GM18508 (cell line): ENCODE data around the gene FAM20C.

Experiments used
- ATAC-seq: cut with Tn5 transposase; IDR thresholded peaks from one replicate; pipeline ENCODE4 v1.9.1; 2021; ENCODE audit warnings: moderate number of reproducible peaks; ENCODE audit not compliant: insufficient read depth, unreplicated experiment

FAM20C gene

GRCh38 chr7:265192-265997 is 73.0 kb downstream of the FAM20C start:
- no peak for ATAC-seq

- ATAC-seq, result no peak
These were observed 73.9 kb downstream of the FAM20C start for GRCh38 chr7:265998-266850.

GRCh38 chr7:266851-267840 is 74.8 kb downstream of the FAM20C start:
- ATAC-seq, result no peak

GRCh38 chr7:268991-269390 is 76.6 kb downstream of the FAM20C start:
- no peak for ATAC-seq

GRCh38 chr7:269721-270120 is 77.3 kb downstream of the FAM20C start:
- no peak for ATAC-seq

GRCh38 chr7:270351-270983 is 78.1 kb downstream of the FAM20C start:
- no peak for ATAC-seq

GRCh38 chr7:271266-272107 is 79.1 kb downstream of the FAM20C start:
- ATAC-seq, result no peak

- no peak for ATAC-seq
These were observed 79.8 kb downstream of the FAM20C start for GRCh38 chr7:272108-272615.

GRCh38 chr7:272631-273030 is 80.3 kb downstream of the FAM20C start:
- ATAC-seq, result no peak

- no peak for ATAC-seq
These were observed 81.0 kb downstream of the FAM20C start for GRCh38 chr7:273327-273726.

- ATAC-seq, result no peak
These were observed 81.9 kb downstream of the FAM20C start for GRCh38 chr7:274266-274665.

- no peak for ATAC-seq
These were observed 84.0 kb downstream of the FAM20C start for GRCh38 chr7:276230-276835.

- ATAC-seq, result no peak
These were observed 84.9 kb downstream of the FAM20C start for GRCh38 chr7:277228-277627.

- no peak for ATAC-seq
These were observed 85.7 kb downstream of the FAM20C start for GRCh38 chr7:278081-278480.

GRCh38 chr7:279821-280220 is 87.5 kb downstream of the FAM20C start:
- no peak for ATAC-seq

- no peak for ATAC-seq
These were observed 88.1 kb downstream of the FAM20C start for GRCh38 chr7:280461-280860.

GRCh38 chr7:281637-282036 is 89.3 kb downstream of the FAM20C start:
- no peak for ATAC-seq

- ATAC-seq, result no peak
These were observed 90.2 kb downstream of the FAM20C start for GRCh38 chr7:282621-283020.
